ENCODE measurements around the gene OSMR. TPM values are rescaled to one million over a fixed set of nuclear protein-coding genes. Genes with fewer than 3 reads are reported as not detected.

Gene OSMR
- total RNA-seq, 1 experiment from 2014 or later, result 1.6 TPM

- Histone ChIP-seq H2BK15ac (ENCODE audit: low read depth, low read length) (no peak overlapping the region), H3K79me1 (ENCODE audit: insufficient read depth, low read depth, low read length, poor library complexity, severe bottlenecking) (no peaks in the 10 kb centered on the region), H2BK120ac (ENCODE audit: low read depth, low read length, poor library complexity, severe bottlenecking) (no peak overlapping the region), H4K5ac (ENCODE audit: insufficient read length, low read depth, low read length) (no peak overlapping the region), H3K9me3 (ENCODE audit: control insufficient read depth, low read depth, low read length) (no peaks in the 10 kb centered on the region), H4K8ac (replicated peaks; ENCODE audit: insufficient read length, low read depth, low read length) (no peak overlapping the region), H3K27me3 (ENCODE audit: insufficient read depth, low read length) (no peaks in the 10 kb centered on the region), H3K27ac (ENCODE audit: insufficient read length, low read depth, low read length) (no peak overlapping the region), H3K4me2 (ENCODE audit: insufficient read depth, insufficient read length, low read length) (no peak overlapping the region), H2AFZ (ENCODE audit: low read length) (no peak overlapping the region), H3K18ac (ENCODE audit: insufficient read length, low read depth, low read length) (no peak overlapping the region), H3K4ac (ENCODE audit: low read depth, low read length) (no peak overlapping the region), H2BK20ac (ENCODE audit: low read depth, low read length, poor library complexity, severe bottlenecking) (no peak overlapping the region), H2BK5ac (ENCODE audit: insufficient read length, low read length) (no peak overlapping the region), H2BK12ac (ENCODE audit: insufficient read length, low read depth, low read length) (no peak overlapping the region), H3K79me2 (ENCODE audit: insufficient read depth, low read length) (no peaks in the 10 kb centered on the region), H3K23me2 (ENCODE audit: insufficient read length, low read depth, low read length, poor library complexity, severe bottlenecking) (no peaks in the 10 kb centered on the region), H3T11ph (ENCODE audit: low read length) (no peak overlapping the region), H3K56ac (ENCODE audit: insufficient read length, low read depth, low read length) (no peak overlapping the region), H4K20me1 (ENCODE audit: control insufficient read depth, insufficient read depth, insufficient read length) (no peaks in the 10 kb centered on the region), H3K9ac (ENCODE audit: extremely low read depth, insufficient read length, low read length) (no peak overlapping the region), H3K14ac (ENCODE audit: insufficient read depth, low read length) (no peak overlapping the region), H3K23ac (ENCODE audit: insufficient read length, low read depth, low read length) (no peak overlapping the region), H2AK5ac (ENCODE audit: insufficient read length, low read length) (no peak overlapping the region), H3K4me1 (ENCODE audit: insufficient read depth, low read length) (no peaks in the 10 kb centered on the region), H4K91ac (ENCODE audit: insufficient read length, low read depth, low read length) (no peak overlapping the region)
- no peaks in the 10 kb centered on the region for H3K4me1 Mint-ChIP-seq
- peaks cover 4% of the 10 kb centered on the region for H3K27me3 Mint-ChIP-seq (ENCODE audit: low read depth)
- H3K9me3 Mint-ChIP-seq, result peaks cover 13 to 20% of the 10 kb centered on the region in 2 experiments
- DNase-seq, result no peak
- H3K36me3 Mint-ChIP-seq (ENCODE audit: insufficient read depth in 1 of 3, low read depth in 3 of 3), result peaks cover 1 to 7% (median 7%) of the 10 kb centered on the region in 3 experiments; a peak in 3 of 7 replicates
- no peak overlapping the region for H3K27ac Mint-ChIP-seq
- TF ChIP-seq CTCF (conservative IDR thresholded peaks at IDR 0.05), result no peak
- H3K4me3 Mint-ChIP-seq, result no peak overlapping the region
These were observed 60.7 kb downstream of the OSMR start for GRCh38 chr5:38906503-38906902.

Data from H9 (cell line).